ENCODE results near the gene APOL4.
"Not testable (repeated sequence)": the region's sequence is repeated elsewhere in the genome, so short reads cannot be mapped to it uniquely, and the experiment has no call there.

APOL4 gene

GRCh38 chr22:36208162-36208765, 6.7 kb upstream of the APOL4 start:
- Histone ChIP-seq H3K27ac (no peak overlapping the region), H3K4me3 (ENCODE audit: low read depth in 1 of 2, low read length in 1 of 2) (no peak overlapping the region), H3K27me3 (peaks cover 4% of the 10 kb centered on the region), H3K4me1 (ENCODE audit: control insufficient read depth in 1 of 2, insufficient read depth in 1 of 2, low read depth in 1 of 2, low read length in 1 of 2) (peaks cover 28 to 33% of the 10 kb centered on the region in 2 experiments), H3K36me3 (no peaks in the 10 kb centered on the region), H3K9me3 (no peaks in the 10 kb centered on the region)
- TF ChIP-seq CTCF (IDR thresholded peaks at IDR 0.05) = no peak

- Histone ChIP-seq H3K27me3 (peaks cover 17% of the 10 kb centered on the region), H3K4me1 (ENCODE audit: control insufficient read depth in 1 of 2, insufficient read depth in 1 of 2, low read depth in 1 of 2, low read length in 1 of 2) (peaks cover 8 to 13% of the 10 kb centered on the region in 2 experiments), H3K27ac (no peak overlapping the region), H3K4me3 (ENCODE audit: low read depth in 1 of 2, low read length in 1 of 2) (no peak overlapping the region), H3K36me3 (no peaks in the 10 kb centered on the region), H3K9me3 (no peaks in the 10 kb centered on the region)
- TF ChIP-seq CTCF (IDR thresholded peaks at IDR 0.05) = no peak
These were observed 4.6 kb upstream of the APOL4 start for GRCh38 chr22:36206255-36206654.

GRCh38 chr22:36205573-36205972, 4.0 kb upstream of the APOL4 start:
- not testable (repeated sequence) for H3K27ac ChIP-seq, H3K36me3 ChIP-seq
- peaks cover 17% of the 10 kb centered on the region for H3K27me3 ChIP-seq

GRCh38 chr22:36204632-36205015, 3.0 kb upstream of the APOL4 start:
- Histone ChIP-seq H3K4me1 (ENCODE audit: control insufficient read depth in 1 of 2, insufficient read depth in 1 of 2, low read depth in 1 of 2, low read length in 1 of 2) (no peaks in the 10 kb centered on the region), H3K4me3 (ENCODE audit: low read depth in 1 of 2, low read length in 1 of 2) (no peak overlapping the region), H3K27ac (no peak overlapping the region), H3K9me3 (no peaks in the 10 kb centered on the region), H3K36me3 (no peaks in the 10 kb centered on the region), H3K27me3 (peaks cover 17% of the 10 kb centered on the region)
- TF ChIP-seq CTCF (IDR thresholded peaks at IDR 0.05) = no peak

More at GRCh38 chr22:36205573-36205972, 4.0 kb upstream of the APOL4 start:
- H3K4me1 ChIP-seq (ENCODE audit: control insufficient read depth in 1 of 2, insufficient read depth in 1 of 2, low read depth in 1 of 2, low read length in 1 of 2); H3K9me3 ChIP-seq; H3K4me3 ChIP-seq (ENCODE audit: low read depth in 1 of 2, low read length in 1 of 2): not testable (repeated sequence)

GRCh38 chr22:36204001-36204631, 2.5 kb upstream of the APOL4 start:
- no peaks in the 10 kb centered on the region for H3K4me1 ChIP-seq (ENCODE audit: control insufficient read depth in 1 of 2, insufficient read depth in 1 of 2, low read depth in 1 of 2, low read length in 1 of 2)
- TF ChIP-seq CTCF (IDR thresholded peaks at IDR 0.05) = no peak
- H3K36me3 ChIP-seq = no peaks in the 10 kb centered on the region
- H3K27me3 ChIP-seq = peaks cover 17% of the 10 kb centered on the region
- H3K4me3 ChIP-seq (ENCODE audit: low read depth in 1 of 2, low read length in 1 of 2) = no peak overlapping the region
- H3K9me3 ChIP-seq = no peaks in the 10 kb centered on the region
- no peak overlapping the region for H3K27ac ChIP-seq

- H3K36me3 ChIP-seq; H3K27ac ChIP-seq; H3K9me3 ChIP-seq; H3K4me1 ChIP-seq (ENCODE audit: control insufficient read depth in 1 of 2, insufficient read depth in 1 of 2, low read depth in 1 of 2, low read length in 1 of 2); H3K4me3 ChIP-seq (ENCODE audit: low read depth in 1 of 2, low read length in 1 of 2): not testable (repeated sequence)
- peaks cover 21% of the 10 kb centered on the region for H3K27me3 ChIP-seq
These were observed 1.8 kb upstream of the APOL4 start for GRCh38 chr22:36203441-36203840.

- H3K4me3 ChIP-seq (ENCODE audit: low read depth in 1 of 2, low read length in 1 of 2); H3K27ac ChIP-seq; H3K36me3 ChIP-seq; H3K4me1 ChIP-seq (ENCODE audit: control insufficient read depth in 1 of 2, insufficient read depth in 1 of 2, low read depth in 1 of 2, low read length in 1 of 2); H3K9me3 ChIP-seq: not testable (repeated sequence)
- H3K27me3 ChIP-seq = peaks cover 27% of the 10 kb centered on the region
These were observed 1.3 kb upstream of the APOL4 start for GRCh38 chr22:36202906-36203305.

GRCh38 chr22:36201025-36201424, 584 bp downstream of the APOL4 start:
- H3K9me3 ChIP-seq; H3K36me3 ChIP-seq; H3K4me3 ChIP-seq (ENCODE audit: low read depth in 1 of 2, low read length in 1 of 2); H3K27ac ChIP-seq; H3K4me1 ChIP-seq (ENCODE audit: control insufficient read depth in 1 of 2, insufficient read depth in 1 of 2, low read depth in 1 of 2, low read length in 1 of 2): not testable (repeated sequence)
- peaks cover 44% of the 10 kb centered on the region for H3K27me3 ChIP-seq
